Body of pancreas (tissue), 4 donors: Measurements from ENCODE around the gene MAML3.

Experiments used
- POLR2A ChIP-seq, 3 donors: fragments of 450-650 bp; IDR thresholded peaks; one replicate each; pipeline ENCODE4 v1.6.1; 2016; ENCODE audit warnings: antibody characterized with exemption in 3 of 3, mild to moderate bottlenecking in 2 of 3
- TF ChIP-seq, protein P1 (sequence below), 7 experiments: fragments of 450-650 bp in 4 of 7; fragments of 200-600 bp in 3 of 7; sonication (generic) in 3 of 7; IDR thresholded peaks; one replicate each; pipeline ENCODE4 v1.5.1; 2016 to 2019; ENCODE audit warnings: antibody characterized with exemption in 7 of 7

DNA sequence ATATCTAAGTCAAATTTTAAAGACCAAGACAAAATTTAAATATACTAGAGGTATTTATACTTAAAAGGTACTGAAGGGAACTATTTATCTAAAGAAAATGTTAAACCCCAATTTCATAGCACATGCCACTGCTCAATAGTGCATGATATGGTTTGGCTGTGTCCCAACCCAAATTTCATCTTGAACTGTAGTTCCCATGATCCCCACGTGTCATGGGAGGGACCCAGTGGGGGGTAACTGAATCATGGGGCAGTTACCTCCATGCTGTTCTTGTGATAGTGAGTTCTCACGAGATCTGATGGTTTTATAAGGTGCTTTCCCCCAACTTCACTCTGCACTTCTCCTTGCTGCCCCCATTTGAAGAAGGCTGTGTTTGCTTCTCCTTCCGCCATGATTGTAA, 32.3 kb downstream of the MAML3 start:
- TF ChIP-seq, protein P1, sequence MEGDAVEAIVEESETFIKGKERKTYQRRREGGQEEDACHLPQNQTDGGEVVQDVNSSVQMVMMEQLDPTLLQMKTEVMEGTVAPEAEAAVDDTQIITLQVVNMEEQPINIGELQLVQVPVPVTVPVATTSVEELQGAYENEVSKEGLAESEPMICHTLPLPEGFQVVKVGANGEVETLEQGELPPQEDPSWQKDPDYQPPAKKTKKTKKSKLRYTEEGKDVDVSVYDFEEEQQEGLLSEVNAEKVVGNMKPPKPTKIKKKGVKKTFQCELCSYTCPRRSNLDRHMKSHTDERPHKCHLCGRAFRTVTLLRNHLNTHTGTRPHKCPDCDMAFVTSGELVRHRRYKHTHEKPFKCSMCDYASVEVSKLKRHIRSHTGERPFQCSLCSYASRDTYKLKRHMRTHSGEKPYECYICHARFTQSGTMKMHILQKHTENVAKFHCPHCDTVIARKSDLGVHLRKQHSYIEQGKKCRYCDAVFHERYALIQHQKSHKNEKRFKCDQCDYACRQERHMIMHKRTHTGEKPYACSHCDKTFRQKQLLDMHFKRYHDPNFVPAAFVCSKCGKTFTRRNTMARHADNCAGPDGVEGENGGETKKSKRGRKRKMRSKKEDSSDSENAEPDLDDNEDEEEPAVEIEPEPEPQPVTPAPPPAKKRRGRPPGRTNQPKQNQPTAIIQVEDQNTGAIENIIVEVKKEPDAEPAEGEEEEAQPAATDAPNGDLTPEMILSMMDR (IDR thresholded peaks at IDR 0.05), result no peak
- TF ChIP-seq POLR2A (IDR thresholded peaks at IDR 0.05), result no peak
